OCI-LY1 (cell line): ENCODE data around the gene PHF19.

Experiments used
- EZH2 ChIP-seq: fragments of 200-600 bp; sonication (generic), shearing (Covaris generic); IDR thresholded peaks from 2 replicates; pipeline ENCODE4 v1.8.0; 2017; ENCODE audit warnings: borderline replicate concordance, mixed run types, mild to moderate bottlenecking, antibody characterized with exemption, low read length, moderate library complexity, mixed read lengths
- TF ChIP-seq, protein P1 (sequence below): fragments of 200-600 bp; sonication (generic), shearing (Covaris generic); IDR thresholded peaks from 2 replicates; pipeline ENCODE4 v1.5.1; 2017; ENCODE audit warnings: mild to moderate bottlenecking, antibody characterized with exemption, low read length, moderate library complexity, mixed read lengths

- TF ChIP-seq, protein P1, sequence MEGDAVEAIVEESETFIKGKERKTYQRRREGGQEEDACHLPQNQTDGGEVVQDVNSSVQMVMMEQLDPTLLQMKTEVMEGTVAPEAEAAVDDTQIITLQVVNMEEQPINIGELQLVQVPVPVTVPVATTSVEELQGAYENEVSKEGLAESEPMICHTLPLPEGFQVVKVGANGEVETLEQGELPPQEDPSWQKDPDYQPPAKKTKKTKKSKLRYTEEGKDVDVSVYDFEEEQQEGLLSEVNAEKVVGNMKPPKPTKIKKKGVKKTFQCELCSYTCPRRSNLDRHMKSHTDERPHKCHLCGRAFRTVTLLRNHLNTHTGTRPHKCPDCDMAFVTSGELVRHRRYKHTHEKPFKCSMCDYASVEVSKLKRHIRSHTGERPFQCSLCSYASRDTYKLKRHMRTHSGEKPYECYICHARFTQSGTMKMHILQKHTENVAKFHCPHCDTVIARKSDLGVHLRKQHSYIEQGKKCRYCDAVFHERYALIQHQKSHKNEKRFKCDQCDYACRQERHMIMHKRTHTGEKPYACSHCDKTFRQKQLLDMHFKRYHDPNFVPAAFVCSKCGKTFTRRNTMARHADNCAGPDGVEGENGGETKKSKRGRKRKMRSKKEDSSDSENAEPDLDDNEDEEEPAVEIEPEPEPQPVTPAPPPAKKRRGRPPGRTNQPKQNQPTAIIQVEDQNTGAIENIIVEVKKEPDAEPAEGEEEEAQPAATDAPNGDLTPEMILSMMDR = no peak
- TF ChIP-seq EZH2 = no peak
These were observed 12.8 kb upstream of the PHF19 start for GRCh38 chr9:120889606-120890271.
